Hepatocyte (in vitro differentiated cells): ENCODE results near the gene FAM217A.

ENCODE experiments used
- EZH2 ChIP-seq: fragments of 200-600 bp; sonication (generic); IDR thresholded peaks from 2 replicates; pipeline ENCODE4 v1.6.1; 2016; ENCODE audit warnings: antibody characterized with exemption, mild to moderate bottlenecking, borderline replicate concordance
- TF ChIP-seq, protein P1 (sequence below): fragments of 200-600 bp; sonication (generic); IDR thresholded peaks from 2 replicates; pipeline ENCODE4 v1.5.1; 2016; ENCODE audit warnings: antibody characterized with exemption, mild to moderate bottlenecking; ENCODE audit not compliant: poor library complexity

- TF ChIP-seq, protein P1, sequence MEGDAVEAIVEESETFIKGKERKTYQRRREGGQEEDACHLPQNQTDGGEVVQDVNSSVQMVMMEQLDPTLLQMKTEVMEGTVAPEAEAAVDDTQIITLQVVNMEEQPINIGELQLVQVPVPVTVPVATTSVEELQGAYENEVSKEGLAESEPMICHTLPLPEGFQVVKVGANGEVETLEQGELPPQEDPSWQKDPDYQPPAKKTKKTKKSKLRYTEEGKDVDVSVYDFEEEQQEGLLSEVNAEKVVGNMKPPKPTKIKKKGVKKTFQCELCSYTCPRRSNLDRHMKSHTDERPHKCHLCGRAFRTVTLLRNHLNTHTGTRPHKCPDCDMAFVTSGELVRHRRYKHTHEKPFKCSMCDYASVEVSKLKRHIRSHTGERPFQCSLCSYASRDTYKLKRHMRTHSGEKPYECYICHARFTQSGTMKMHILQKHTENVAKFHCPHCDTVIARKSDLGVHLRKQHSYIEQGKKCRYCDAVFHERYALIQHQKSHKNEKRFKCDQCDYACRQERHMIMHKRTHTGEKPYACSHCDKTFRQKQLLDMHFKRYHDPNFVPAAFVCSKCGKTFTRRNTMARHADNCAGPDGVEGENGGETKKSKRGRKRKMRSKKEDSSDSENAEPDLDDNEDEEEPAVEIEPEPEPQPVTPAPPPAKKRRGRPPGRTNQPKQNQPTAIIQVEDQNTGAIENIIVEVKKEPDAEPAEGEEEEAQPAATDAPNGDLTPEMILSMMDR = no peak
- no peak for TF ChIP-seq EZH2
These were observed 37.5 kb downstream of the FAM217A start for GRCh38 chr6:4041480-4041879.
